Measurements from ENCODE around the gene TLR9.

The TLR9 gene

GRCh38 chr3:52173101-52173500, 52.3 kb downstream of the TLR9 start:
- DNase-seq (ENCODE audit: low spot score): no peak

- no peak for DNase-seq (ENCODE audit: low spot score)
Measured at GRCh38 chr3:52172262-52172757, 53.1 kb downstream of the TLR9 start.

- DNase-seq (ENCODE audit: low spot score): no peak
Measured at GRCh38 chr3:52171514-52172261, 53.8 kb downstream of the TLR9 start.

All from NAMALWA (cell line).